NCI-H1092 (cell line): ENCODE results near the gene CNP.
"Not testable (repeated sequence)": the region's sequence is repeated elsewhere in the genome, so short reads cannot be mapped to it uniquely, and the experiment has no call there.

Experiments used
- DNase-seq: peaks from one replicate; lab custom pipeline; 2025; lab: John Stamatoyannopoulos, UW

CNP gene

GRCh38 chr17:41966463-41967140 is at the start of gene CNP:
Gene CNP, plus strand, starts transcription at chr17:41966795. Its CDS starts 90 bp downstream, at chr17:41966885.
- peak; percentile 82 for DNase-seq

- DNase-seq, result no peak
Observed at GRCh38 chr17:41917192-41917591, 49.4 kb upstream of the CNP start.

DNA sequence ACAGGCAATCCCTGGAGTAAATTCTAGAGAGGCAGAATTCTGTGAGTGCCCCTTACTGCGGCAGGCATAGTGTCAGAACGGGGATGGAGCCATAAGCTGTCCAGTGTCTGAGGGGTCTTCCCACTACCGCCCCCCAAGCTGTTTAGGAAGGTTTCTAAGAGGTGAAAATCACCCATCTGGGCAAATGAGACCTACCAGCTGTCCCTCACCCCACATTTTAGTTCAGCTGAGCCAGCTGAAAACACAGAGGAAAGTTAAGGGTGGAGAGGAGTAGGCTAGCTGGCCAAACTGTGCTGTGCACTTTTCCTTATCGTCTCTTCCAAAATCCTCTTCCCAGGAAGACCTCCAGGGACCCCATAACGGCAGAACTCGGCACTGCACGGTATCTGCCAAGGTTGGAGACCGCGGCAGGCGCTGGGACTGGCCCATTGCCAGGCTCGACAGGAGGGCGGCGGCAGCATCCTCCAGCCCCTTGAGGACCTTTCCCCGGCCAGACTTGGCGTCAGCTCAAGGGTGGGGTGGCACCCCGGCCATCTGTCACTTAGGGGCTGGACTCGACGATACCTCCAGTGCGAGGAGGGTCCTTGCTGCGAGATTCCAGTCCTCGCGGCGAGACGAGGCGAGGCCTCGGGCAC is 48.8 kb upstream of the CNP start:
- peak; percentile 75 for DNase-seq

- peak; percentile 94 for DNase-seq
Observed at GRCh38 chr17:41918314-41919164, 48.1 kb upstream of the CNP start, which contains the start of gene ACLY. Gene ACLY, minus strand, starts transcription at chr17:41918951. Its CDS starts 5,078 bp downstream, at chr17:41913873.

DNA sequence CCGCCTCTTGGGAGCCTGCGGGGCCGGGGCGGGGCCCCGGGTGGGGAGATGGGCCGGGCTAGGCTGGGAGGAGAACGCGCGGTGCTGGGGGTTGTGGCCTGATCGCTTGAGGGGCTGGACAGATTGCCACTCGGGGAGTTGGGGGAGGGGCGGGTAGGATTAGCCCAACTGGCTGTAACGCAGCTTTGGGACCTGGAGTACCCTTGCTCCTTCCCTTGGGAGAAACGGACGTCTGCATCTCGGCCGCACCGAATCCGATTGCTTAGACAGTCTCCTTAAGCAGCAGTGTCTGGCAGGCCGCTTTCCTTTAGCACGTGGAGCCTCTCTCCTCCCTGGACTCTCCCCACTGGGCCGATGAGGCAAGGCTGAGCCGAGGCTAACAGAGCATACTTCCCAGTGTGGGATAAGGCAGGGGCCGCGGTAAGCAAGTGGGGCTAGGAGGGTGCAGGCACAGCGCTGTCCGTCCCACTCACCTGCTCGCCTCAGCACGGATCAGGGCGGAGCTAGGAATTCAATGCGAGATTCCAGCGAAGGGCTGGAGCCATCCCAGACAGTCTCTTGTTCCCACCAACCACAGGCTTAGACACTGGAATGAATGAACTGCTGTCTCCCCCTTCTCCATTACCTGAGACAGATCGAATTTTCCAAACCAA is 47.3 kb upstream of the CNP start:
- no peak for DNase-seq

DNA sequence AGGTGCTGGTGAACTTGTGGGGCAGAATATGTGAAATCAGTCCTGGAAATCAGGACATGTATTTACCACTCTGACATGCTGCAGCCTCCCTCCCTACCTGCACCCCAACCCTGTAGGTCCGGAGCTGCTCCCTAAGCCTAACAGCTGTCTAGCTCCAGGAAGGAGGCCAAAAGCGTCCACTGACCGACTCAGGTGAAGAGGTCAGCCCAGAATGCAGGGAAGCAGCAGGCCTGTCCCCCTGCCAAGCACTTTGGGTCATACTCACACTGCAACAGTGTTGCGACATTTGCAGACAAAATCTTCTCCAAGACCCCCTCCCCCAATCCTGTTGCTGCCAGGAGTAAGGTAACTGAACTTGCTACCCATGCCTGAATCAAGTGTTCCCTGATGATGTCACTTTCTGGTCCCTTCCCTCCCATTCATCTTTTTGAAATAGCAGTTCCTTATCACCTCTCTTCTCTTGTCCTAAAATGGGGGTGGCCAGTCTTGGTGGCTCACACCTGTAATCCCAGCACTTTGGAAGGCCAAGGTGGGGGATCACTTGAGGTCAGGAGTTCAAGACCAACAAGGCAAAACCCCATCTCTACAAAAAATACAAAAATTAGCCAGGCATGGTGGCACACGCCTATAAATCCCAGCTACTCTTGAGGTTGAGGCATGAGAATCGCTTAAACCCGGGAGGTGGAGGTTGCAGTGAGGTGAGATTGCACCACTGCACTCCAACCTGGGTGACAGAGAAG is 46.6 kb upstream of the CNP start:
- DNase-seq, result no peak

GRCh38 chr17:41920580-41920955 is 46.0 kb upstream of the CNP start:
- DNase-seq, result no peak

- DNase-seq, result no peak
Observed at GRCh38 chr17:41925991-41926590, 40.5 kb upstream of the CNP start.

GRCh38 chr17:41928693-41929251 is 37.8 kb upstream of the CNP start:
- no peak for DNase-seq

DNA sequence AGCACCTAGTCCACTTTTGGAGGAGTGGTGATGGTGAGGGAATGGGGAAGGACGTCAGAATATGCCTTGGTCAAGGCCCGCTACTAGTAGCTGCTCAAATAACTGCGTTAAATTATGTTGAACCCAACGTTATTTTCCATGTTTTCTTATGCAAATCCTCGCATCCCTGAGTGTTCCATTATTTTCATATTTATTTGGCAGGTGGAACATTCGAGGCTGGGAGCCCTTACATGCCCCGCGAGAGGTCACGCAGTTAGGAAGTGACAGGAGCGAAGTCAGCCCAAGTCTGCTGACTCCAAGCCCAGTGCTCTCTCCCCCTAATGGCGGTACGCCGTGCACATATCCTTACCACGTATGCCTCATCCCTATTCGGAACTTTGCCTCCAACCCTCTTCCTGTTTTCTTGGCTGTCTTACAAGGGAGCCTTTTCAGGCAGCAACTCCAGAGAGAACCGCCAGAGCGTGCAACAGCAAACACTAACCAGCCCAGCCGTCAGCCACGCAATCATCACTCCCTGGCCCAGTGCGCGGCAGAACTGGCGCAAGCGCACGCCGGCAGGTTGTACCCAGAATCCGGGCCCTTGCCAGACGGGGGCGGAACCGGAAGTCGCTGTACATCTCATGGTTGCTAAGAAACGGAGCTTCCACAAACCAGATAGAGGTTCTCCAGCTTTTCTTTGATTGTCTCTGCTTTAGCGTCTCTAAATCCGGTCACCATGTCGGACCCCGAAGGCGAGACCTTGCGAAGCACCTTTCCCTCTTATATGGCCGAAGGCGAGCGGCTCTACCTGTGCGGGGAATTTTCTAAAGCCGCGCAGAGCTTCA is 36.4 kb upstream of the CNP start, which contains the start of gene ODAD4:
TSS of gene ODAD4 (plus strand) at position 609 of the 824 bp plus-strand sequence. CDS start at position 716, 107 bp downstream.
- peak; percentile 93 for DNase-seq

DNA sequence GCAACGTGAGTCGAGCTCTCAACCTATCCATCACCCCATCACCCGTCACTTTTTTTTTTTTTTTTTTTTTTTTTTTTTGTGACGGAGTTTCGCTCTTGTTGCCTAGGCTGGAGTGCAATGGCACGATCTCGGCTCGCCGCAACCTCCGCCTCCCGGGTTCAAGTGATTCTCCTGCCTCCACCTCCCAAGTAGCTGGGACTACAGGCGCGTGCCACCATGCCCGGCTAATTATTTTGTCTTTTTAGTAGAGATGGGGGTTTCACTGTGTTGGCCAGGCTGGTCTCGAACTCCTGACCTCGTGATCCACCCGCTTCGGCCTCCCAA is 35.8 kb upstream of the CNP start:
- DNase-seq, result not testable (repeated sequence)

GRCh38 chr17:41931715-41932114 is 34.9 kb upstream of the CNP start:
- not testable (repeated sequence) for DNase-seq

GRCh38 chr17:41932816-41933389 is 33.7 kb upstream of the CNP start:
- DNase-seq, result no peak

- no peak for DNase-seq
Observed at GRCh38 chr17:41935641-41936040, 31.0 kb upstream of the CNP start.

DNA sequence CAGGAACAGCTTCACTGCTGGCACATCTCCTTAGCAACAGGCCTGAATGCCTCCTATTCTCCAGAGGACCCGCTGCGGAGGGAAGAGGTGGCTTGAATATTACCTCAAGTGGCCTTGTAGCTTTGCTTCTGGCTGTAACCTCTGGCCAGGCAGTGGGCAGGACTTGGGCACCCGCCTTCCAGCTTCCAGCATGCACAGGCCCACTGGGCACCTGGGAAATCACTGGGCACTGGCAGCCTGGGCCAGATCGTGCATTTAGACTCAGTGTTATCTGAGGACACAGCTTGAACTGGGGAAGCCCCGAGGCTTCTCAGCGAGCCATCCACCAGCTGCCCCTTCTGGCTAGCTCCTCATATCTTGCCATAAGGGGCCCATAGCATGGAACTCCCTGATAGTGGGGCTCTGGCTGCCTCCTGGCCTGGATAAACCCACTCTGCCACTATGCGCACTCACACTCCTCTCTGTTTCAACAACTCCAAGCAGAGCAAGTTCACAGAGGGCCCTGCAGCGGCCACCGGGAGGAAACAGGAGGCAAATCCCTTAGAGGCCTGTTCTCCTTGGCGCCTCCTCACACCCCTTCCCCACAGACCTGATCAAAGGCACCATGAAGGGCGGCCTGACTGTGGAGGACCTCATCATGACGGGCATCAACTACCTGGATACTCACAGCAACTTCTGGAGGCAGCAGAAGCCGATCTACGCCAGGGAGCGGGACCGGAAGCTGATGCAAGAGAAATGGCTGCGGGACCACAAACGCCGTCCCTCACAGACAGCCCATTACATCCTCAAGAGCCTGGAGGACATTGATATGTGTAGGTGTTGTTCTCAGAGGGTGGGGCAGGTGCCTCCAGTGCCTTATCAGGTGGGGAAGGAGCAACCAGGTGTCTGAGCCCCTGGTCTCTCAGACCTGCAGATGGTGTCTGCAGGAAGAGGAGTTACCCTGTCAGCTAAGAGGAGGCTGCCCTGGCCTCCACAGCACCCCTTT is 28.3 kb upstream of the CNP start:
- no peak for DNase-seq

GRCh38 chr17:41939044-41939692 is 27.4 kb upstream of the CNP start:
- DNase-seq, result no peak

- no peak for DNase-seq
Observed at GRCh38 chr17:41939693-41940090, 26.9 kb upstream of the CNP start.

- DNase-seq, result no peak
Observed at GRCh38 chr17:41941168-41941567, 25.4 kb upstream of the CNP start.
